B cell (primary cell): Measurements from ENCODE around the gene PALLD. TPM values are rescaled to one million over a fixed set of nuclear protein-coding genes. Genes with fewer than 3 reads are reported as not detected.

Source experiments
- ATAC-seq: fragments of 200-7000 bp; cut with Tn5 transposase; one replicate; pipeline ENCODE4 v1.10.0; 2021; ENCODE audit warnings: low read depth, mild to moderate bottlenecking, moderate number of reproducible peaks, moderate library complexity
- CTCF ChIA-PET: fragments of 350-600 bp; sonication (Branson Sonifier 250); formaldehyde crosslinking; loops from one replicate; lab custom pipeline; 2021; ENCODE audit warnings: antibody characterized with exemption, inconsistent platforms; lab: Charles Lee
- POLR2A ChIA-PET: fragments of 350-600 bp; sonication (Branson Sonifier 250); formaldehyde crosslinking; loops from one replicate; lab custom pipeline; 2021; ENCODE audit warnings: antibody characterized with exemption; lab: Charles Lee
- DNase-seq: peaks from one replicate; pipeline ENCODE4 v3.0.0; 2013
- H2AFZ ChIP-seq: 2 replicates; pipeline ENCODE4 v1.6.1; 2012; ENCODE audit warnings: mild to moderate bottlenecking, low read depth, low read length; ENCODE audit not compliant: insufficient read depth, poor library complexity, severe bottlenecking
- H3K27ac ChIP-seq, 2 donors: 1 replicate in 1 of 2; 2 replicates in 1 of 2; pipeline ENCODE4 v1.5.1; 2012 to 2013; ENCODE audit warnings: low read length in 2 of 2, mild to moderate bottlenecking in 2 of 2, moderate library complexity in 1 of 2
- H3K27me3 ChIP-seq, 4 experiments: fragments of 200-600 bp in 1 of 4; sonication (generic) in 1 of 4; replicated peaks in 1 of 4; 1 replicate in 2 of 4; 2 replicates in 2 of 4; pipeline versions ENCODE4 v1.6.1 to v1.7.0; 2013 to 2016; ENCODE audit warnings: low read length in 3 of 4, mild to moderate bottlenecking in 2 of 4, mixed read lengths in 1 of 4, moderate library complexity in 1 of 4; ENCODE audit not compliant: insufficient read depth in 4 of 4, control insufficient read depth in 3 of 4; ENCODE audit errors: control extremely low read depth in 1 of 4
- H3K36me3 ChIP-seq, 2 experiments: replicated peaks in 1 of 2; 1 replicate in 1 of 2; 2 replicates in 1 of 2; pipeline versions ENCODE4 v1.6.1 to v1.7.1; 2013; ENCODE audit warnings: low read length in 1 of 2; ENCODE audit not compliant: insufficient read depth in 2 of 2, control insufficient read depth in 1 of 2; ENCODE audit errors: control extremely low read depth in 1 of 2, extremely low read depth in 1 of 2
- H3K4me1 ChIP-seq, 2 donors: fragments of 200-600 bp in 1 of 2; sonication (generic) in 1 of 2; 1 replicate in 1 of 2; 2 replicates in 1 of 2; pipeline versions ENCODE4 v1.5.1 to v1.6.1; 2013 to 2017; ENCODE audit warnings: low read length in 2 of 2; ENCODE audit not compliant: control insufficient read depth in 2 of 2, insufficient read depth in 2 of 2
- H3K4me2 ChIP-seq: replicated peaks from 2 replicates; pipeline ENCODE3; 2012; ENCODE audit warnings: mild to moderate bottlenecking, low read depth, low read length; ENCODE audit not compliant: poor library complexity, severe bottlenecking
- H3K4me3 ChIP-seq, 5 experiments: fragments of 200-600 bp in 1 of 5; sonication (generic) in 1 of 5; 1 replicate in 3 of 5; 2 replicates in 2 of 5; pipeline versions ENCODE4 v1.5.1 to v1.7.0; 2011 to 2016; ENCODE audit warnings: low read length in 4 of 5, mild to moderate bottlenecking in 4 of 5, low read depth in 2 of 5, control low read depth in 1 of 5, moderate library complexity in 1 of 5; ENCODE audit not compliant: insufficient read depth in 1 of 5; ENCODE audit errors: control extremely low read depth in 1 of 5, extremely low read depth in 1 of 5
- H3K79me2 ChIP-seq: fragments of 200-600 bp; sonication (generic); one replicate; pipeline ENCODE4 v1.6.0; 2016; ENCODE audit warnings: low read length; ENCODE audit not compliant: control insufficient read depth, insufficient read depth
- H3K9ac ChIP-seq: fragments of 200-600 bp; sonication (generic); 2 replicates; pipeline ENCODE4 v1.6.1; 2017; ENCODE audit warnings: mild to moderate bottlenecking, low read length, moderate library complexity
- H3K9me3 ChIP-seq, 3 donors: one replicate each; pipeline versions ENCODE4 v1.6.1 to v1.7.1; 2013; ENCODE audit warnings: low read length in 2 of 3; ENCODE audit not compliant: control insufficient read depth in 2 of 3, insufficient read depth in 1 of 3; ENCODE audit errors: control extremely low read depth in 1 of 3
- H4K20me1 ChIP-seq: 2 replicates; pipeline ENCODE4 v1.6.0; 2012; ENCODE audit warnings: mild to moderate bottlenecking, low read length; ENCODE audit not compliant: insufficient read depth, control insufficient read depth, poor library complexity, severe bottlenecking
- H3K27ac Mint-ChIP-seq: one replicate; pipeline ENCODE4 v1.8.0; 2021; ENCODE audit warnings: mixed read lengths
- H3K27me3 Mint-ChIP-seq: one replicate; pipeline ENCODE4 v1.8.0; 2021; ENCODE audit warnings: mixed read lengths
- H3K4me1 Mint-ChIP-seq: one replicate; pipeline ENCODE4 v1.8.0; 2021; ENCODE audit warnings: mixed read lengths
- H3K4me3 Mint-ChIP-seq: one replicate; pipeline ENCODE4 v1.8.0; 2021; ENCODE audit warnings: mixed read lengths
- H3K9me3 Mint-ChIP-seq: one replicate; pipeline ENCODE4 v1.8.0; 2022; ENCODE audit warnings: mixed read lengths; ENCODE audit not compliant: insufficient read depth
- EZH2 ChIP-seq: IDR thresholded peaks from 2 replicates; pipeline ENCODE4 v1.6.1; 2012; ENCODE audit warnings: borderline replicate concordance, low read depth, mild to moderate bottlenecking, moderate library complexity, low read length; ENCODE audit not compliant: insufficient read depth, poor library complexity, severe bottlenecking
- WGBS: methylation state at CpG from one replicate; pipeline ENCODE4 v1.1.5; 2013; ENCODE audit warnings: missing lambda C conversion rate; ENCODE audit not compliant: insufficient coverage; 5-methylcytosine and 5-hydroxymethylcytosine counted together
- intact Hi-C: fragments of 100-400 bp; cut with micrococcal nuclease; formaldehyde crosslinking; loops from one replicate; pipeline ENCODE4 v1.10.0; 2022
- polyA plus RNA-seq: library from polyadenylated mRNA; depleted of rRNA; stranded (reverse); fragments of >200 nt; gene quantifications from 2 replicates; pipeline ENCODE4 v1.2.3, GENCODE V29; 2012
- total RNA-seq, 2 donors: library from RNA; stranded (reverse); fragments of 120-200 nt in 1 of 2; gene quantifications; 1 replicate in 1 of 2; 2 replicates in 1 of 2; pipeline versions ENCODE4 v1.2.3 to v1.2.4, GENCODE V29; 2013 to 2022
- TF ChIP-seq, protein P1 (sequence below): fragments of 200-600 bp; IDR thresholded peaks from one replicate; pipeline ENCODE4 v1.8.0; 2022; ENCODE audit warnings: antibody characterized with exemption, mild to moderate bottlenecking

PALLD gene
- total and polyA plus RNA-seq, 2 donors (not counting 1 experiment from before 2014, with no cell fraction given): 0.63 to 0.71 TPM

DNA sequence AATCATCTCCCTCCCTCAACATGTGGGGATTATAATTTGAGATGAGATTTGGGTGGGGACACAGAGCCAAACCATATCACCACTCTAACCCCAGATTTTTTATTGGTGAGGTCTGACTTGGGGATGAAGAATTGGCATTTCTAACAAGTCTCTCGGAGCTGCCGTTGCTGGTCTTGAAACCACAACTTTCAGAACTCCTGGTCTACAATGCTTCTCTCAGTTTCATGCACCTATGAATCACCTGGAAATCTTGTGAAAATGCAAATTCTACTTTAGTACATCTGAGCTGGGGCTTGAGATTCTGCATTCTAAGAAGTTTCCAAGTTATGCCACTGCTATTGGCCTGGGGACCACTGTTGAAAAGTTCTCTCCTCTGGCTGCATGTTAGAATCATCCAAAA is 78.6 kb downstream of the PALLD start:
- H3K9ac ChIP-seq: no peak overlapping the region
- no peak for TF ChIP-seq EZH2
- TF ChIP-seq, protein P1, sequence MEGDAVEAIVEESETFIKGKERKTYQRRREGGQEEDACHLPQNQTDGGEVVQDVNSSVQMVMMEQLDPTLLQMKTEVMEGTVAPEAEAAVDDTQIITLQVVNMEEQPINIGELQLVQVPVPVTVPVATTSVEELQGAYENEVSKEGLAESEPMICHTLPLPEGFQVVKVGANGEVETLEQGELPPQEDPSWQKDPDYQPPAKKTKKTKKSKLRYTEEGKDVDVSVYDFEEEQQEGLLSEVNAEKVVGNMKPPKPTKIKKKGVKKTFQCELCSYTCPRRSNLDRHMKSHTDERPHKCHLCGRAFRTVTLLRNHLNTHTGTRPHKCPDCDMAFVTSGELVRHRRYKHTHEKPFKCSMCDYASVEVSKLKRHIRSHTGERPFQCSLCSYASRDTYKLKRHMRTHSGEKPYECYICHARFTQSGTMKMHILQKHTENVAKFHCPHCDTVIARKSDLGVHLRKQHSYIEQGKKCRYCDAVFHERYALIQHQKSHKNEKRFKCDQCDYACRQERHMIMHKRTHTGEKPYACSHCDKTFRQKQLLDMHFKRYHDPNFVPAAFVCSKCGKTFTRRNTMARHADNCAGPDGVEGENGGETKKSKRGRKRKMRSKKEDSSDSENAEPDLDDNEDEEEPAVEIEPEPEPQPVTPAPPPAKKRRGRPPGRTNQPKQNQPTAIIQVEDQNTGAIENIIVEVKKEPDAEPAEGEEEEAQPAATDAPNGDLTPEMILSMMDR: no peak
- no peaks in the 10 kb centered on the region for H3K4me1 ChIP-seq
- ATAC-seq: no peak
- H3K4me3 ChIP-seq: no peak overlapping the region
- no peak overlapping the region for H2AFZ ChIP-seq
- ChIA-PET CTCF (no interaction called here), POLR2A (no interaction called here)
- Mint-ChIP-seq H3K27me3 (peaks cover 10% of the 10 kb centered on the region), H3K9me3 (no peaks in the 10 kb centered on the region), H3K4me1 (no peaks in the 10 kb centered on the region), H3K27ac (no peak overlapping the region), H3K4me3 (no peak overlapping the region)
- no peaks in the 10 kb centered on the region for H3K27me3 ChIP-seq
- intact Hi-C loops: no loop called here
- no peak overlapping the region for H3K4me2 ChIP-seq
- no peak overlapping the region for H3K27ac ChIP-seq
- no peaks in the 10 kb centered on the region for H3K9me3 ChIP-seq
- DNase-seq: no peak
- WGBS: no CpG with 5 or more reads among the region's 2 CpGs
- no peaks in the 10 kb centered on the region for H3K79me2 ChIP-seq
- H4K20me1 ChIP-seq: no peaks in the 10 kb centered on the region
- no peaks in the 10 kb centered on the region for H3K36me3 ChIP-seq

- POLR2A ChIA-PET: no interaction called here
- intact Hi-C loops: no loop called here
- no peak for TF ChIP-seq EZH2
- TF ChIP-seq, protein P1: no peak
- Histone ChIP-seq H3K79me2 (no peaks in the 10 kb centered on the region), H3K27ac (no peak overlapping the region), H3K9me3 (no peaks in the 10 kb centered on the region), H3K27me3 (no peaks in the 10 kb centered on the region), H3K4me2 (no peak overlapping the region), H3K9ac (no peak overlapping the region), H3K4me3 (no peak overlapping the region), H2AFZ (no peak overlapping the region), H3K4me1 (no peaks in the 10 kb centered on the region), H3K36me3 (no peaks in the 10 kb centered on the region), H4K20me1 (no peaks in the 10 kb centered on the region)
- 100% methylated on average over 1 of the region's 5 CpGs for WGBS
- DNase-seq (no peak), ATAC-seq (no peak)
- Mint-ChIP-seq H3K9me3 (peaks cover 5% of the 10 kb centered on the region), H3K27ac (no peak overlapping the region), H3K4me3 (no peak overlapping the region), H3K4me1 (no peaks in the 10 kb centered on the region), H3K27me3 (peaks cover 10% of the 10 kb centered on the region)
- CTCF ChIA-PET: interaction anchor here (1.2 kb wide), 1 partner anchor 9 kb away, joined by 3 read pairs; no protein-coding TSS in a partner anchor
Observed at GRCh38 chr4:168577624-168578023, 80.8 kb downstream of the PALLD start.
